H1 (cell line): ENCODE measurements around the gene NFIA. TPM values are rescaled to one million over a fixed set of nuclear protein-coding genes. Genes with fewer than 3 reads are reported as not detected.

Source experiments
- CTCF ChIA-PET: fragments of 300-600 bp; sonication (Branson Sonifier 250); formaldehyde crosslinking; loops from one replicate; lab custom pipeline; 2021; ENCODE audit not compliant: partially characterized antibody; lab: Charles Lee
- POLR2A ChIA-PET: fragments of 300-600 bp; sonication (Branson Sonifier 250); formaldehyde crosslinking; loops from one replicate; lab custom pipeline; 2021; ENCODE audit warnings: inconsistent platforms; ENCODE audit not compliant: partially characterized antibody; lab: Charles Lee
- DNase-seq, 2 experiments: peaks; one replicate each; pipeline versions ENCODE4 v3.0.0 to v3.0.0-alpha.2; 2010 to 2022; ENCODE audit warnings: low spot score in 2 of 2, low read depth in 1 of 2, mixed read lengths in 1 of 2
- FAIRE-seq: peaks from 2 replicates; lab custom pipeline; 2011; peaks lifted over from hg19 to GRCh38; lab: Jason Lieb, UNC
- H2AFZ ChIP-seq: 2 replicates; pipeline ENCODE4 v1.8.1; 2012; ENCODE audit warnings: low read length, inconsistent platforms
- H2AK5ac ChIP-seq: 2 replicates; pipeline ENCODE4 v1.6.1; 2013; ENCODE audit warnings: low read depth, low read length
- H2BK120ac ChIP-seq: replicated peaks from 2 replicates; pipeline ENCODE3; 2013; ENCODE audit warnings: low read depth, low read length, inconsistent platforms
- H2BK12ac ChIP-seq: 2 replicates; pipeline ENCODE4 v1.6.1; 2013; ENCODE audit warnings: low read depth, low read length
- H2BK15ac ChIP-seq: 2 replicates; pipeline ENCODE4 v1.6.1; 2013; ENCODE audit warnings: low read length
- H2BK20ac ChIP-seq: 2 replicates; pipeline ENCODE4 v1.6.1; 2013; ENCODE audit warnings: low read length
- H2BK5ac ChIP-seq: 2 replicates; pipeline ENCODE4 v1.6.1; 2013; ENCODE audit warnings: low read depth, low read length
- H3K14ac ChIP-seq: 2 replicates; pipeline ENCODE4 v1.6.1; 2013; ENCODE audit warnings: inconsistent platforms; ENCODE audit not compliant: insufficient read length
- H3K18ac ChIP-seq: 2 replicates; pipeline ENCODE4 v1.6.1; 2013; ENCODE audit warnings: low read length; ENCODE audit errors: extremely low read depth
- H3K23ac ChIP-seq: 2 replicates; pipeline ENCODE4 v1.6.1; 2013; ENCODE audit warnings: inconsistent platforms; ENCODE audit not compliant: insufficient read length
- H3K23me2 ChIP-seq: 2 replicates; pipeline ENCODE4 v1.6.1; 2013; ENCODE audit warnings: low read depth, low read length
- H3K27ac ChIP-seq: 2 replicates; pipeline ENCODE4 v1.6.1; 2011; ENCODE audit warnings: low read depth, low read length, inconsistent platforms
- H3K27me3 ChIP-seq, 4 experiments: replicated peaks in 1 of 4; 1 replicate in 1 of 4; 2 replicates in 3 of 4; pipeline versions ENCODE4 v1.6.1 to v1.8.1; 2011 to 2013; ENCODE audit warnings: low read length in 3 of 4, mild to moderate bottlenecking in 3 of 4, inconsistent platforms in 2 of 4, mixed read lengths in 2 of 4, moderate library complexity in 1 of 4; ENCODE audit not compliant: control insufficient read depth in 3 of 4, insufficient read depth in 3 of 4; ENCODE audit errors: extremely low read depth in 1 of 4
- H3K36me3 ChIP-seq, 4 experiments: 2 replicates each; pipeline versions ENCODE4 v1.6.1 to v1.8.1; 2011 to 2013; ENCODE audit warnings: mild to moderate bottlenecking in 4 of 4, low read length in 3 of 4, moderate library complexity in 2 of 4, control low read depth in 1 of 4, inconsistent platforms in 1 of 4; ENCODE audit not compliant: insufficient read depth in 4 of 4, control insufficient read depth in 2 of 4
- H3K4ac ChIP-seq: replicated peaks from 2 replicates; pipeline ENCODE3; 2013; ENCODE audit warnings: low read length, low read depth, mixed read lengths, inconsistent platforms; ENCODE audit not compliant: insufficient read length
- H3K4me1 ChIP-seq, 4 experiments: replicated peaks in 1 of 4; 1 replicate in 1 of 4; 2 replicates in 3 of 4; pipeline versions ENCODE4 v1.6.1 to v1.8.1; 2011 to 2013; ENCODE audit warnings: low read length in 3 of 4, inconsistent platforms in 2 of 4, mixed read lengths in 1 of 4; ENCODE audit not compliant: insufficient read depth in 4 of 4, control insufficient read depth in 3 of 4
- H3K4me2 ChIP-seq, 2 experiments: 2 replicates each; pipeline versions ENCODE4 v1.6.1 to v1.8.1; 2011 to 2013; ENCODE audit warnings: low read depth in 2 of 2, low read length in 2 of 2, control low read depth in 1 of 2, inconsistent platforms in 1 of 2, mild to moderate bottlenecking in 1 of 2; ENCODE audit not compliant: insufficient read depth in 1 of 2
- H3K4me3 ChIP-seq, 4 experiments: fragments of 200-600, 300-600 bp in 1 of 4; sonication (generic), shearing (Covaris generic), sonication (Bioruptor Twin) in 1 of 4; 2 replicates each; pipeline versions ENCODE4 v1.5.1 to v1.8.1; 2011 to 2016; ENCODE audit warnings: low read length in 4 of 4, low read depth in 3 of 4, control low read depth in 2 of 4, inconsistent platforms in 2 of 4, mild to moderate bottlenecking in 2 of 4, mixed read lengths in 1 of 4, moderate library complexity in 1 of 4; ENCODE audit not compliant: insufficient read depth in 2 of 4; ENCODE audit errors: extremely low read depth in 1 of 4
- H3K56ac ChIP-seq: replicated peaks from 2 replicates; pipeline ENCODE3; 2013; ENCODE audit warnings: low read depth, mild to moderate bottlenecking, mixed read lengths, low read length, inconsistent platforms; ENCODE audit not compliant: insufficient read length
- H3K79me1 ChIP-seq: 2 replicates; pipeline ENCODE4 v1.6.1; 2013; ENCODE audit warnings: low read depth, low read length, control low read depth
- H3K79me2 ChIP-seq, 2 experiments: 2 replicates each; pipeline versions ENCODE4 v1.6.1 to v1.8.1; 2012 to 2013; ENCODE audit warnings: low read length in 2 of 2, mild to moderate bottlenecking in 2 of 2, inconsistent platforms in 1 of 2; ENCODE audit not compliant: insufficient read depth in 2 of 2, control insufficient read depth in 1 of 2
- H3K9ac ChIP-seq, 4 experiments: replicated peaks in 1 of 4; 1 replicate in 1 of 4; 2 replicates in 3 of 4; pipeline versions ENCODE4 v1.6.1 to v1.8.1; 2011 to 2013; ENCODE audit warnings: low read depth in 3 of 4, low read length in 3 of 4, control low read depth in 2 of 4, mild to moderate bottlenecking in 2 of 4, moderate library complexity in 2 of 4, inconsistent platforms in 1 of 4; ENCODE audit errors: extremely low read depth in 1 of 4
- H3K9me3 ChIP-seq, 2 experiments: 2 replicates each; pipeline versions ENCODE4 v1.6.1 to v1.8.1; 2012 to 2013; ENCODE audit warnings: mild to moderate bottlenecking in 2 of 2, moderate library complexity in 2 of 2, control low read depth in 1 of 2, inconsistent platforms in 1 of 2, low read depth in 1 of 2, low read length in 1 of 2, mixed read lengths in 1 of 2; ENCODE audit not compliant: insufficient read depth in 2 of 2
- H4K20me1 ChIP-seq, 2 experiments: replicated peaks in 1 of 2; 2 replicates each; pipeline versions ENCODE3 to v1.8.1; 2011 to 2013; ENCODE audit warnings: inconsistent platforms in 2 of 2, low read length in 2 of 2, mild to moderate bottlenecking in 1 of 2; ENCODE audit not compliant: insufficient read depth in 2 of 2, control insufficient read depth in 1 of 2
- H4K5ac ChIP-seq: 2 replicates; pipeline ENCODE4 v1.6.1; 2013; ENCODE audit warnings: low read length, low read depth, mixed read lengths, inconsistent platforms; ENCODE audit not compliant: insufficient read length
- H4K8ac ChIP-seq: 2 replicates; pipeline ENCODE4 v1.8.0; 2013; ENCODE audit warnings: mild to moderate bottlenecking, moderate library complexity, low read length, inconsistent platforms; ENCODE audit not compliant: insufficient read depth; ENCODE audit errors: extremely low read depth
- H4K91ac ChIP-seq: replicated peaks from 2 replicates; pipeline ENCODE3; 2013; ENCODE audit warnings: low read length, mixed read lengths, inconsistent platforms; ENCODE audit not compliant: insufficient read length
- CHD1 ChIP-seq: IDR thresholded peaks from 2 replicates; pipeline ENCODE4 v1.6.1; 2012; ENCODE audit warnings: low read depth, low read length, improper control_type of control experiment
- HDAC2 ChIP-seq, 2 experiments: fragments of 300-600 bp in 1 of 2; sonication (generic) in 1 of 2; IDR thresholded peaks; 2 replicates each; pipeline ENCODE4 v1.6.1; 2011 to 2012; ENCODE audit warnings: low read depth in 2 of 2, low read length in 2 of 2, mild to moderate bottlenecking in 2 of 2, moderate library complexity in 2 of 2, borderline replicate concordance in 1 of 2, inconsistent platforms in 1 of 2
- KDM5A ChIP-seq: fragments of 200-600 bp; IDR thresholded peaks from 2 replicates; pipeline ENCODE4 v1.7.1; 2012; ENCODE audit warnings: mild to moderate bottlenecking, low read length, inconsistent platforms, mixed read lengths
- MAFK ChIP-seq: IDR thresholded peaks from 2 replicates; pipeline ENCODE4 v1.6.1; 2012; ENCODE audit warnings: low read depth, mild to moderate bottlenecking, improper control_type of control experiment, low read length
- PHF8 ChIP-seq: fragments of 200-600 bp; sonication (generic); conservative IDR thresholded peaks from 2 replicates; pipeline ENCODE4 v1.7.1; 2012; ENCODE audit warnings: low read depth, mild to moderate bottlenecking, inconsistent platforms, low read length, moderate library complexity
- POLR2A ChIP-seq, 2 experiments: IDR thresholded peaks; 1 replicate in 1 of 2; 2 replicates in 1 of 2; pipeline ENCODE4 v1.6.1; 2011; ENCODE audit warnings: low read depth in 2 of 2, low read length in 2 of 2, mild to moderate bottlenecking in 2 of 2; ENCODE audit errors: control extremely low read depth in 1 of 2
- RAD21 ChIP-seq, 2 experiments: IDR thresholded peaks in 1 of 2; conservative IDR thresholded peaks in 1 of 2; 2 replicates each; pipeline ENCODE4 v1.6.1; 2011; ENCODE audit warnings: low read depth in 2 of 2, low read length in 2 of 2, improper control_type of control experiment in 1 of 2, inconsistent platforms in 1 of 2, mild to moderate bottlenecking in 1 of 2, moderate library complexity in 1 of 2
- SIRT6 ChIP-seq: IDR thresholded peaks from one replicate; pipeline ENCODE4 v1.7.1; 2012; ENCODE audit warnings: low read length, inconsistent platforms
- SIX5 ChIP-seq: IDR thresholded peaks from 2 replicates; pipeline ENCODE4 v1.6.1; 2011; ENCODE audit warnings: mild to moderate bottlenecking, low read depth, low read length
- USF2 ChIP-seq: IDR thresholded peaks from 2 replicates; pipeline ENCODE4 v1.6.1; 2011; ENCODE audit warnings: low read length, improper control_type of control experiment
- WGBS, 2 experiments: shearing (Covaris generic) in 1 of 2; methylation state at CpG; one replicate each; pipeline versions ENCODE4 v1.1.6 to v1.1.7; 2013 to 2015; ENCODE audit warnings: low lambda C conversion rate in 2 of 2, mixed read lengths in 2 of 2, inconsistent platforms in 1 of 2, low coverage in 1 of 2, missing lambda C conversion rate in 1 of 2; ENCODE audit not compliant: insufficient replicate concordance in 2 of 2, insufficient coverage in 1 of 2, insufficient read length in 1 of 2; ENCODE audit errors: extremely low coverage in 1 of 2, missing lambda C conversion rate in 1 of 2; 5-methylcytosine and 5-hydroxymethylcytosine counted together
- polyA plus RNA-seq, 7 experiments: library from polyadenylated mRNA; depleted of rRNA in 3 of 7; stranded (reverse) in 5 of 7; unstranded in 2 of 7; fragments of >200 nt in 5 of 7; fragments of 200-250 nt in 2 of 7; gene quantifications; 1 replicate in 5 of 7; 2 replicates in 1 of 7; 4 replicates in 1 of 7; pipeline versions ENCODE4 v1.2.1 to v1.2.3, GENCODE V29; 2011 to 2013; ENCODE audit warnings: missing spikeins in 2 of 7, mixed read lengths in 2 of 7
- total RNA-seq: library from RNA; stranded (reverse); fragmentation: NEBNext Ultra II Directional; extraction: Animal tissue kit (Norgen Biotek cat#: 25700); gene quantifications from 2 replicates; pipeline ENCODE4 v1.2.1, GENCODE V29; 2021
- TF ChIP-seq, protein P1 (sequence below): IDR thresholded peaks from 2 replicates; pipeline ENCODE4 v1.6.1; 2012; ENCODE audit warnings: low read length, inconsistent platforms

NFIA gene
- total and polyA plus RNA-seq, 2 of the 8 experiments (the other 6 are each of a cell fraction or from before 2014, with no cell fraction given): 1.8 to 2.3 TPM

DNA sequence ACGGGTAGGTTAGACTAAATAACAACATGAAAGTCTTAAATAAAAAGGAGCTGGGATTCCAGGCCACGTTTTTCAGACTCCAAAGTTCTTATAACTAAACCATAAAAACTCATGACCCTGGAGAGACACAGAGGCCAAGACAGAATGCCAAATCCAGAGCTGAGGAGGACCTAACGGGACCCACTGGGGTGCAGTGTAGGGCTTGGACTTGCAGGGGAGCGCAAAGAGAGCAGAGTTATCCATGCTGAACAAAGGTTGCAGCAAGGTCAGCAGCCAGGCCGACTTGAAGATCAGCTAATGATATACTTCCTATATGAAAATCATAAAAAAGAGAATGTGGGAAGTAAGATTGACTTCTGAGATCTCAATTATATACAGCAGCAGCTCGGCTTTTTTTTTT, 405.4 kb downstream of the NFIA start:
- H2BK12ac ChIP-seq: no peak overlapping the region
- H3K4ac ChIP-seq: no peak overlapping the region
- no peak overlapping the region for H2AFZ ChIP-seq
- no peak overlapping the region for H2AK5ac ChIP-seq
- H3K27me3 ChIP-seq: peaks cover 0 to 5% (median 2%) of the 10 kb centered on the region in 4 experiments; a peak in 3 of 7 replicates
- no peak overlapping the region for H3K9ac ChIP-seq
- no peak overlapping the region for H3K4me3 ChIP-seq
- no peak overlapping the region for H3K56ac ChIP-seq
- H3K27ac ChIP-seq: no peak overlapping the region
- no peak overlapping the region for H4K5ac ChIP-seq
- H3K23ac ChIP-seq: no peak overlapping the region
- no peaks in the 10 kb centered on the region for H3K79me2 ChIP-seq
- WGBS, 2 experiments: 67% methylated on average over 6 of the region's 6 CpGs; no CpG with 5 or more reads in 1 of the 2 experiments
- no peaks in the 10 kb centered on the region for H3K36me3 ChIP-seq
- no peaks in the 10 kb centered on the region for H3K4me1 ChIP-seq
- no peak overlapping the region for H3K4me2 ChIP-seq
- no peak overlapping the region for H2BK5ac ChIP-seq
- H4K91ac ChIP-seq: no peak overlapping the region
- peaks cover 2% of the 10 kb centered on the region; the same call in 1 of the 2 replicates for H3K23me2 ChIP-seq
- no peaks in the 10 kb centered on the region for H3K79me1 ChIP-seq
- H3K9me3 ChIP-seq: no peaks in the 10 kb centered on the region
- ChIA-PET POLR2A (no interaction called here), CTCF (interaction anchor here (0.5 to 0.9 kb wide), 2 partner anchors 95 to 126 kb away, joined by 3 to 5 read pairs; no protein-coding TSS in a partner anchor)
- no peak overlapping the region for H2BK120ac ChIP-seq
- H3K18ac ChIP-seq: no peak overlapping the region
- DNase-seq: no peak
- H2BK20ac ChIP-seq: no peak overlapping the region
- H4K8ac ChIP-seq: no peak overlapping the region
- no peaks in the 10 kb centered on the region for H4K20me1 ChIP-seq
- FAIRE-seq: no peak
- no peak overlapping the region for H2BK15ac ChIP-seq
- H3K14ac ChIP-seq: no peak overlapping the region
- TF ChIP-seq USF2: no peak
- TF ChIP-seq, protein P1, sequence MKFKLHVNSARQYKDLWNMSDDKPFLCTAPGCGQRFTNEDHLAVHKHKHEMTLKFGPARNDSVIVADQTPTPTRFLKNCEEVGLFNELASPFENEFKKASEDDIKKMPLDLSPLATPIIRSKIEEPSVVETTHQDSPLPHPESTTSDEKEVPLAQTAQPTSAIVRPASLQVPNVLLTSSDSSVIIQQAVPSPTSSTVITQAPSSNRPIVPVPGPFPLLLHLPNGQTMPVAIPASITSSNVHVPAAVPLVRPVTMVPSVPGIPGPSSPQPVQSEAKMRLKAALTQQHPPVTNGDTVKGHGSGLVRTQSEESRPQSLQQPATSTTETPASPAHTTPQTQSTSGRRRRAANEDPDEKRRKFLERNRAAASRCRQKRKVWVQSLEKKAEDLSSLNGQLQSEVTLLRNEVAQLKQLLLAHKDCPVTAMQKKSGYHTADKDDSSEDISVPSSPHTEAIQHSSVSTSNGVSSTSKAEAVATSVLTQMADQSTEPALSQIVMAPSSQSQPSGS: no peak
- TF ChIP-seq SIX5: no peak
- TF ChIP-seq KDM5A: no peak
- no peak for TF ChIP-seq MAFK
- TF ChIP-seq POLR2A (IDR thresholded peaks at IDR 0.05; ENCODE audit: control extremely low read depth in 1 of 2, low read depth in 2 of 2, low read length in 2 of 2): no peak
- TF ChIP-seq CHD1: no peak
- no peak for TF ChIP-seq PHF8
- TF ChIP-seq SIRT6: no peak
- TF ChIP-seq RAD21 (IDR thresholded peaks at IDR 0.05 in 1 of 2, conservative IDR thresholded peaks at IDR 0.05 in 1 of 2; ENCODE audit: low read depth in 2 of 2, low read length in 2 of 2): no peak
- TF ChIP-seq HDAC2 (IDR thresholded peaks at IDR 0.05; ENCODE audit: borderline replicate concordance in 1 of 2, low read depth in 2 of 2, low read length in 2 of 2): no peak
